ENCODE data around the gene SETD2. TPM values are rescaled to one million over a fixed set of nuclear protein-coding genes. Genes with fewer than 3 reads are reported as not detected.

The SETD2 gene
- total RNA-seq, 4 donors from 2014 or later, result 42.9 to 59.6 (median 47.7) TPM

- TF ChIP-seq, protein P1, sequence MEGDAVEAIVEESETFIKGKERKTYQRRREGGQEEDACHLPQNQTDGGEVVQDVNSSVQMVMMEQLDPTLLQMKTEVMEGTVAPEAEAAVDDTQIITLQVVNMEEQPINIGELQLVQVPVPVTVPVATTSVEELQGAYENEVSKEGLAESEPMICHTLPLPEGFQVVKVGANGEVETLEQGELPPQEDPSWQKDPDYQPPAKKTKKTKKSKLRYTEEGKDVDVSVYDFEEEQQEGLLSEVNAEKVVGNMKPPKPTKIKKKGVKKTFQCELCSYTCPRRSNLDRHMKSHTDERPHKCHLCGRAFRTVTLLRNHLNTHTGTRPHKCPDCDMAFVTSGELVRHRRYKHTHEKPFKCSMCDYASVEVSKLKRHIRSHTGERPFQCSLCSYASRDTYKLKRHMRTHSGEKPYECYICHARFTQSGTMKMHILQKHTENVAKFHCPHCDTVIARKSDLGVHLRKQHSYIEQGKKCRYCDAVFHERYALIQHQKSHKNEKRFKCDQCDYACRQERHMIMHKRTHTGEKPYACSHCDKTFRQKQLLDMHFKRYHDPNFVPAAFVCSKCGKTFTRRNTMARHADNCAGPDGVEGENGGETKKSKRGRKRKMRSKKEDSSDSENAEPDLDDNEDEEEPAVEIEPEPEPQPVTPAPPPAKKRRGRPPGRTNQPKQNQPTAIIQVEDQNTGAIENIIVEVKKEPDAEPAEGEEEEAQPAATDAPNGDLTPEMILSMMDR (IDR thresholded peaks at IDR 0.05), result no peak
- TF ChIP-seq POLR2A (IDR thresholded peaks at IDR 0.05), result no peak
- WGBS, 2 donors, result 0 to 2% methylated on average over 12 to 24 of the region's 106 CpGs
These were observed 525 bp downstream of the SETD2 start for GRCh38 chr3:47163169-47164006.

DNA sequence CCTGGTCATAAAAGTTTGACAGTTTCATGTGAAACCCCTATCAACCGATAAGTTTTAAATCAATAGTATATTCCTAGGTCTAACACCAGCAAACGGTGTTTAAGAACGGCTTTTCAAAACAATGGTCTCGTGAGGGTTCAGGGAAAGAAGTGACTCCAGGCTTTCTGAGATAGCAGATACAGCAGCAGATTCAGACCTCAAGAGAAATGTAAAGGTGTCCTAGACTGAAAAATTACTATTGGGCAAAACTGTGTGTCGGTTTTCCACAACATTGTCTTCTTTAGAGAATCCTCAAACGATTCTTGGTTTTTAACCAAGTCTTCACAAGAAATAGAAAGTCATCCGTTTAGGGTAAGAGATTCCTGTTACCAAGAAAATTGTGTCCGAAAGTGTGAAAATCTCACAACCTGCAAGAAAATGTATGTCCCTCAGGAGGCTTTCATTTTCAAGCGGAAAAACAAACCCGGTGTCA is 1.2 kb downstream of the SETD2 start:
- no peak for TF ChIP-seq POLR2A (IDR thresholded peaks at IDR 0.05)
- TF ChIP-seq, protein P1 (IDR thresholded peaks at IDR 0.05), result no peak
- H3K4me3 ChIP-seq (ENCODE audit: low read depth, poor library complexity, severe bottlenecking), result peak overlapping the region; percentile 72
- WGBS, 2 donors, result 1 to 2% methylated on average over 10 of the region's 10 CpGs
- DNase-seq (ENCODE audit: low spot score in 2 of 2), result no peak
- intact Hi-C loops (cut with DNase I; ENCODE audit: low total_unique reads), result no loop called here

More at GRCh38 chr3:47163169-47164006, 525 bp downstream of the SETD2 start:
- DNase-seq (ENCODE audit: low spot score in 2 of 2), result peak; percentile 18 to 88
- intact Hi-C loops (cut with DNase I; ENCODE audit: low total_unique reads), result no loop called here
- H3K4me3 ChIP-seq (ENCODE audit: low read depth, poor library complexity, severe bottlenecking), result peak overlapping the region; percentile 72

- WGBS, 2 donors, result 12% methylated on average over 4 of the region's 4 CpGs
- peak overlapping the region; percentile 72 for H3K4me3 ChIP-seq (ENCODE audit: low read depth, poor library complexity, severe bottlenecking)
- intact Hi-C loops (cut with DNase I; ENCODE audit: low total_unique reads), result no loop called here
- TF ChIP-seq, protein P1 (IDR thresholded peaks at IDR 0.05), result no peak
- no peak for DNase-seq (ENCODE audit: low spot score in 2 of 2)
These were observed 1.8 kb downstream of the SETD2 start for GRCh38 chr3:47161983-47162696.

- 83 to 93% methylated on average over 3 of the region's 3 CpGs for WGBS, 2 donors
- intact Hi-C loops (cut with DNase I; ENCODE audit: low total_unique reads), result no loop called here
- no peak for TF ChIP-seq POLR2A (IDR thresholded peaks at IDR 0.05)
- TF ChIP-seq, protein P1 (IDR thresholded peaks at IDR 0.05), result no peak
- no peak overlapping the region for H3K4me3 ChIP-seq (ENCODE audit: low read depth, poor library complexity, severe bottlenecking)
- no peak for DNase-seq (ENCODE audit: low spot score in 2 of 2)
These were observed 4.1 kb downstream of the SETD2 start for GRCh38 chr3:47159820-47160219.

DNA sequence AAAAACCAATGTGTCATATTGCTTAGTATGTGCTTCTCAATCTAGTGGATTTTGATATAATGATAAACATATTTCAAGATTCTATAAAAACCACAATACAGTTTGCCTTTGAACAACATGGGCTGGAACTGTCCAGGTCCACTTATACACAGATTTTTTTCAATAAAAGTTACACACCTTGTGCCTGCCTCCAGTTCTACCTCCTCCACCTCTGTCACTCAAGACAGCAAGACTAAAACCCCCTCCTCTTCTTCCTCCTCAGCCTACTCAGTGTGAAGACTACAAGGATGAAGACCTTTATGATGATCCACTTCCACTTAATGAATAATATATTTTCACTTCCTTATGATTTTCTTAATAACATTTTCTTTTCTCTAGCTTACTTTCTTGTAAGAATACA is 5.7 kb downstream of the SETD2 start:
- TF ChIP-seq POLR2A (IDR thresholded peaks at IDR 0.05), result no peak
- TF ChIP-seq, protein P1 (IDR thresholded peaks at IDR 0.05), result no peak
- H3K4me3 ChIP-seq (ENCODE audit: low read depth, poor library complexity, severe bottlenecking), result no peak overlapping the region
- DNase-seq (ENCODE audit: low spot score in 2 of 2), result no peak
- intact Hi-C loops (cut with DNase I; ENCODE audit: low total_unique reads), result no loop called here

Measured in lower leg skin (tissue), 4 donors.